Measurements from ENCODE around the gene TSPAN4. TPM values are rescaled to one million over a fixed set of nuclear protein-coding genes. Genes with fewer than 3 reads are reported as not detected.
A peak's percentile ranks its signal among the peaks of the same experiment; 100 is the strongest.

Gene TSPAN4
- total RNA-seq, 1 donor from 2014 or later = 40.2 TPM

- H3K9me3 Mint-ChIP-seq = no peaks in the 10 kb centered on the region
- H3K27me3 Mint-ChIP-seq (ENCODE audit: low read depth) = no peaks in the 10 kb centered on the region
- no peak for TF ChIP-seq CTCF (conservative IDR thresholded peaks at IDR 0.05)
- H3K4me3 Mint-ChIP-seq = peak overlapping the region; percentile 93
- peak; percentile 40 for DNase-seq (ENCODE audit: low read depth, low spot score)
- peak overlapping the region; percentile 59 for H3K27ac Mint-ChIP-seq (ENCODE audit: unreplicated experiment)
- H3K4me1 Mint-ChIP-seq = peaks cover 13% of the 10 kb centered on the region
- no peaks in the 10 kb centered on the region for H3K36me3 Mint-ChIP-seq (ENCODE audit: low read depth)
Measured at GRCh38 chr11:911031-911889, 68.6 kb downstream of the TSPAN4 start.

- Mint-ChIP-seq H3K4me3 (peak overlapping the region; percentile 93), H3K9me3 (no peaks in the 10 kb centered on the region), H3K36me3 (ENCODE audit: low read depth) (no peaks in the 10 kb centered on the region), H3K27me3 (ENCODE audit: low read depth) (no peaks in the 10 kb centered on the region), H3K27ac (ENCODE audit: unreplicated experiment) (no peak overlapping the region), H3K4me1 (peaks cover 13% of the 10 kb centered on the region)
- TF ChIP-seq CTCF (conservative IDR thresholded peaks at IDR 0.05) = no peak
- DNase-seq (ENCODE audit: low read depth, low spot score) = no peak
Measured at GRCh38 chr11:911890-912219, 69.2 kb downstream of the TSPAN4 start.

GRCh38 chr11:912266-912665 lies 69.6 kb downstream of the TSPAN4 start:
- H3K4me1 Mint-ChIP-seq = peaks cover 13% of the 10 kb centered on the region
- no peaks in the 10 kb centered on the region for H3K27me3 Mint-ChIP-seq (ENCODE audit: low read depth)
- no peaks in the 10 kb centered on the region for H3K36me3 Mint-ChIP-seq (ENCODE audit: low read depth)
- H3K9me3 Mint-ChIP-seq = no peaks in the 10 kb centered on the region
- TF ChIP-seq CTCF (conservative IDR thresholded peaks at IDR 0.05) = no peak
- H3K27ac Mint-ChIP-seq (ENCODE audit: unreplicated experiment) = no peak overlapping the region
- peak overlapping the region; percentile 93 for H3K4me3 Mint-ChIP-seq
- DNase-seq (ENCODE audit: low read depth, low spot score) = no peak

- Mint-ChIP-seq H3K4me3 (peak overlapping the region; percentile 84), H3K27ac (ENCODE audit: unreplicated experiment) (no peak overlapping the region), H3K4me1 (peaks cover 13% of the 10 kb centered on the region), H3K27me3 (ENCODE audit: low read depth) (no peaks in the 10 kb centered on the region), H3K36me3 (ENCODE audit: low read depth) (no peaks in the 10 kb centered on the region), H3K9me3 (no peaks in the 10 kb centered on the region)
- no peak for TF ChIP-seq CTCF (conservative IDR thresholded peaks at IDR 0.05)
- DNase-seq (ENCODE audit: low read depth, low spot score) = no peak
Measured at GRCh38 chr11:913043-913442, 70.4 kb downstream of the TSPAN4 start.

GRCh38 chr11:914204-914603 lies 71.6 kb downstream of the TSPAN4 start:
- DNase-seq (ENCODE audit: low read depth, low spot score) = no peak

More at GRCh38 chr11:914204-914603, 71.6 kb downstream of the TSPAN4 start:
- H3K9me3 Mint-ChIP-seq = no peaks in the 10 kb centered on the region
- no peak overlapping the region for H3K4me3 Mint-ChIP-seq
- peaks cover 15% of the 10 kb centered on the region for H3K4me1 Mint-ChIP-seq
- no peaks in the 10 kb centered on the region for H3K27me3 Mint-ChIP-seq (ENCODE audit: low read depth)
- TF ChIP-seq CTCF (conservative IDR thresholded peaks at IDR 0.05) = no peak
- no peaks in the 10 kb centered on the region for H3K36me3 Mint-ChIP-seq (ENCODE audit: low read depth)
- H3K27ac Mint-ChIP-seq (ENCODE audit: unreplicated experiment) = no peak overlapping the region
